ENCODE data around the gene KRT39. TPM values are rescaled to one million over a fixed set of nuclear protein-coding genes. Genes with fewer than 3 reads are reported as not detected.

KRT39 gene
- total RNA-seq (2013), result not detected
- not detected for polyA plus RNA-seq
- polyA minus RNA-seq, result not detected in 2 replicates
- 0 to 0.69 (median 0) reads per million in 11 experiments for total RNA-seq

GRCh38 chr17:40966848-40967247, at the start of gene KRT39:
Gene KRT39 (minus strand): TSS chr17:40966948. CDS start chr17:40966856, 92 bp downstream.
- no peaks in the 10 kb centered on the region for H4K20me1 ChIP-seq (ENCODE audit: insufficient read depth, low read length)
- H3K27me3 ChIP-seq (ENCODE audit: control insufficient read depth in 2 of 2, insufficient read depth in 2 of 2, low read length in 2 of 2), result no peaks in the 10 kb centered on the region
- H3K9ac ChIP-seq (ENCODE audit: insufficient read depth, low read length, poor library complexity, severe bottlenecking), result no peak within 1 kb of the TSS
- Mint-ChIP-seq H3K4me1 (no peaks in the 10 kb centered on the region), H3K4me3 (no peak within 1 kb of the TSS), H3K9me3 (peaks cover 2 to 13% (median 4%) of the 10 kb centered on the region in 7 donors), H3K27me3 (ENCODE audit: low read depth in 3 of 3) (peaks cover 2 to 11% (median 3%) of the 10 kb centered on the region in 3 donors), H3K27ac (no peak within 1 kb of the TSS), H3K36me3 (no peaks in the 10 kb centered on the region)
- H2AFZ ChIP-seq (ENCODE audit: insufficient read depth, low read depth, low read length, poor library complexity, severe bottlenecking), result no peak within 1 kb of the TSS
- no peaks in the 10 kb centered on the region for H3K4me1 ChIP-seq (ENCODE audit: control insufficient read depth in 1 of 2, insufficient read depth in 2 of 2, low read length in 2 of 2)
- DNase-seq, result no peak
- H3K36me3 ChIP-seq (replicated peaks in 1 of 2; ENCODE audit: control insufficient read depth in 1 of 2, insufficient read depth in 2 of 2, low read length in 2 of 2), result no peaks in the 10 kb centered on the region
- peaks cover 4 to 5% of the 10 kb centered on the region in 2 donors for H3K9me3 ChIP-seq (replicated peaks in 1 of 2; ENCODE audit: control insufficient read depth in 1 of 2, insufficient read depth in 1 of 2, low read length in 2 of 2)
- H3K79me2 ChIP-seq (ENCODE audit: insufficient read depth, low read length), result no peaks in the 10 kb centered on the region
- H3K4me2 ChIP-seq (replicated peaks; ENCODE audit: extremely low read depth, low read length, poor library complexity, severe bottlenecking), result no peak within 1 kb of the TSS
- H3K27ac ChIP-seq (ENCODE audit: low read depth in 1 of 2, low read length in 2 of 2), result no peak within 1 kb of the TSS
- H3K4me3 ChIP-seq (replicated peaks in 1 of 3; ENCODE audit: low read depth in 2 of 3, low read length in 3 of 3), result no peak within 1 kb of the TSS
- TF ChIP-seq CTCF (IDR thresholded peaks at IDR 0.05), result no peak
- WGBS (ENCODE audit: insufficient coverage), result no CpG with 5 or more reads among the region's 1 CpG
- intact Hi-C loops (cut with micrococcal nuclease), result no loop called here

DNA sequence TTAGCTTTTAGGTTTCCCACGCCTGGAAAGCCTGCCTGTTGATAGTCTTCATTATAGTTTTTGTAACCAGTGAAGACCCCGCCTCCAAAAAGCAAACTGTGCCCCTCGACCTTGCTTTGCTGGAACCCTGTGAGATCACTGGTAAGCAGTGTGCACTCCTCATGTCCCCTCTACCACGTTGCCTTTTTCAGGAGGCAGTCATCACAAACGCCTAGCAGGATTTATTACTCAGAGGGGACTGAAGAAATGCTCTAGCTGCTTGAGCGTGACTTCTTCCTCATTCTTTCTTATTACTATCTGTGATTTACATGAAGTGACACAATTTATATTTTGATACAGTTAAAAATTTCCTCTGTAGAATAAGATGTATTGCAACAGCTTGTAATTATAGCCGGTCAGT, 48.7 kb upstream of the KRT39 start:
- TF ChIP-seq CTCF (IDR thresholded peaks at IDR 0.05), result no peak
- Histone ChIP-seq H3K9me3 (replicated peaks in 1 of 2; ENCODE audit: control insufficient read depth in 1 of 2, insufficient read depth in 1 of 2, low read length in 2 of 2) (no peaks in the 10 kb centered on the region), H3K4me2 (replicated peaks; ENCODE audit: extremely low read depth, low read length, poor library complexity, severe bottlenecking) (no peak overlapping the region), H3K27me3 (ENCODE audit: control insufficient read depth in 2 of 2, insufficient read depth in 2 of 2, low read length in 2 of 2) (no peaks in the 10 kb centered on the region), H3K4me3 (replicated peaks in 1 of 3; ENCODE audit: low read depth in 2 of 3, low read length in 3 of 3) (no peak overlapping the region), H3K27ac (ENCODE audit: low read depth in 1 of 2, low read length in 2 of 2) (no peak overlapping the region), H4K20me1 (ENCODE audit: insufficient read depth, low read length) (no peaks in the 10 kb centered on the region), H3K4me1 (ENCODE audit: control insufficient read depth in 1 of 2, insufficient read depth in 2 of 2, low read length in 2 of 2) (no peaks in the 10 kb centered on the region), H3K79me2 (ENCODE audit: insufficient read depth, low read length) (no peaks in the 10 kb centered on the region), H3K36me3 (replicated peaks in 1 of 2; ENCODE audit: control insufficient read depth in 1 of 2, insufficient read depth in 2 of 2, low read length in 2 of 2) (no peaks in the 10 kb centered on the region), H3K9ac (ENCODE audit: insufficient read depth, low read length, poor library complexity, severe bottlenecking) (no peak overlapping the region), H2AFZ (ENCODE audit: insufficient read depth, low read depth, low read length, poor library complexity, severe bottlenecking) (no peak overlapping the region)
- intact Hi-C loops (cut with micrococcal nuclease), result no loop called here
- H3K4me1 Mint-ChIP-seq, result no peaks in the 10 kb centered on the region
- H3K27me3 Mint-ChIP-seq (ENCODE audit: low read depth in 3 of 3), result peaks cover 0 to 2% (median 2%) of the 10 kb centered on the region in 3 donors
- H3K27ac Mint-ChIP-seq, result no peak overlapping the region
- no peak overlapping the region for H3K4me3 Mint-ChIP-seq
- H3K9me3 Mint-ChIP-seq, result no peaks in the 10 kb centered on the region
- DNase-seq, result no peak
- WGBS (ENCODE audit: insufficient coverage), result 73% methylated on average over 4 of the region's 7 CpGs
- H3K36me3 Mint-ChIP-seq, result no peaks in the 10 kb centered on the region

All from CD14-positive monocyte (primary cell).